Lower leg skin (tissue), 3 donors: ENCODE results near the gene SHISA8.

Experiments used
- POLR2A ChIP-seq, 2 donors: fragments of 450-650 bp; IDR thresholded peaks; one replicate each; pipeline ENCODE4 v1.6.1; 2016 to 2017; ENCODE audit warnings: antibody characterized with exemption in 2 of 2, mild to moderate bottlenecking in 1 of 2, moderate library complexity in 1 of 2
- TF ChIP-seq, protein P1 (sequence below), 3 donors: fragments of 450-650 bp; IDR thresholded peaks; one replicate each; pipeline ENCODE4 v1.5.1; 2016; ENCODE audit warnings: antibody characterized with exemption in 3 of 3, mild to moderate bottlenecking in 3 of 3, moderate library complexity in 2 of 3

DNA sequence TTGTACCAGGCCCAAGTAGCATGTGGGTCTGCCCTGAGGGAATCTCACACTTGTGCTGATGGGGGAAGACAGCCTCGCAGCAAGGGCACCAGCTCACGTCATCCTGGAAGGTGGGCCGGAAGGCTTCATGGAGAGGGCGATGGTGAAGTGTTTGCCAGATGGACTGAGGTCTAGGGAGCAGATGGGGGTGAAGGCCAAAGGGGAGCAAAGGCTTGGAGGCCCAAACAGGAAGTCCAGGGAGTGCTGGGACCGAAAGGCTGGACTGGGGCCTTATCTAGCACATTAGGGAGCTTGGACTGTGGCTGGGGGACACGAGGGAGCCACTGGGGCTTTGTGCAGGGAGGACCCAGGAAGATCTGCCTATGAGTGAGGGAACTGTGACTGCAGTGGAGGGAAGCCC, 12.9 kb upstream of the SHISA8 start:
- TF ChIP-seq POLR2A (IDR thresholded peaks at IDR 0.05) = no peak
- TF ChIP-seq, protein P1, sequence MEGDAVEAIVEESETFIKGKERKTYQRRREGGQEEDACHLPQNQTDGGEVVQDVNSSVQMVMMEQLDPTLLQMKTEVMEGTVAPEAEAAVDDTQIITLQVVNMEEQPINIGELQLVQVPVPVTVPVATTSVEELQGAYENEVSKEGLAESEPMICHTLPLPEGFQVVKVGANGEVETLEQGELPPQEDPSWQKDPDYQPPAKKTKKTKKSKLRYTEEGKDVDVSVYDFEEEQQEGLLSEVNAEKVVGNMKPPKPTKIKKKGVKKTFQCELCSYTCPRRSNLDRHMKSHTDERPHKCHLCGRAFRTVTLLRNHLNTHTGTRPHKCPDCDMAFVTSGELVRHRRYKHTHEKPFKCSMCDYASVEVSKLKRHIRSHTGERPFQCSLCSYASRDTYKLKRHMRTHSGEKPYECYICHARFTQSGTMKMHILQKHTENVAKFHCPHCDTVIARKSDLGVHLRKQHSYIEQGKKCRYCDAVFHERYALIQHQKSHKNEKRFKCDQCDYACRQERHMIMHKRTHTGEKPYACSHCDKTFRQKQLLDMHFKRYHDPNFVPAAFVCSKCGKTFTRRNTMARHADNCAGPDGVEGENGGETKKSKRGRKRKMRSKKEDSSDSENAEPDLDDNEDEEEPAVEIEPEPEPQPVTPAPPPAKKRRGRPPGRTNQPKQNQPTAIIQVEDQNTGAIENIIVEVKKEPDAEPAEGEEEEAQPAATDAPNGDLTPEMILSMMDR (IDR thresholded peaks at IDR 0.05) = no peak
